ENCODE results near the gene SPINT2. TPM values are rescaled to one million over a fixed set of nuclear protein-coding genes. Genes with fewer than 3 reads are reported as not detected.

The SPINT2 gene
- total RNA-seq, 2 donors from 2014 or later = 415 to 487 TPM

GRCh38 chr19:38266981-38267597 lies 2.7 kb downstream of the SPINT2 start:
- Mint-ChIP-seq H3K9me3 (no peaks in the 10 kb centered on the region), H3K27ac (peak overlapping the region; percentile 88), H3K36me3 (ENCODE audit: low read depth) (peaks cover 5% of the 10 kb centered on the region), H3K4me1 (peaks cover 71% of the 10 kb centered on the region), H3K4me3 (peak overlapping the region; percentile 99), H3K27me3 (ENCODE audit: insufficient read depth) (no peaks in the 10 kb centered on the region)
- TF ChIP-seq, protein P1, sequence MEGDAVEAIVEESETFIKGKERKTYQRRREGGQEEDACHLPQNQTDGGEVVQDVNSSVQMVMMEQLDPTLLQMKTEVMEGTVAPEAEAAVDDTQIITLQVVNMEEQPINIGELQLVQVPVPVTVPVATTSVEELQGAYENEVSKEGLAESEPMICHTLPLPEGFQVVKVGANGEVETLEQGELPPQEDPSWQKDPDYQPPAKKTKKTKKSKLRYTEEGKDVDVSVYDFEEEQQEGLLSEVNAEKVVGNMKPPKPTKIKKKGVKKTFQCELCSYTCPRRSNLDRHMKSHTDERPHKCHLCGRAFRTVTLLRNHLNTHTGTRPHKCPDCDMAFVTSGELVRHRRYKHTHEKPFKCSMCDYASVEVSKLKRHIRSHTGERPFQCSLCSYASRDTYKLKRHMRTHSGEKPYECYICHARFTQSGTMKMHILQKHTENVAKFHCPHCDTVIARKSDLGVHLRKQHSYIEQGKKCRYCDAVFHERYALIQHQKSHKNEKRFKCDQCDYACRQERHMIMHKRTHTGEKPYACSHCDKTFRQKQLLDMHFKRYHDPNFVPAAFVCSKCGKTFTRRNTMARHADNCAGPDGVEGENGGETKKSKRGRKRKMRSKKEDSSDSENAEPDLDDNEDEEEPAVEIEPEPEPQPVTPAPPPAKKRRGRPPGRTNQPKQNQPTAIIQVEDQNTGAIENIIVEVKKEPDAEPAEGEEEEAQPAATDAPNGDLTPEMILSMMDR (conservative IDR thresholded peaks at IDR 0.05) = no peak
- no peak overlapping the region for H3K27ac ChIP-seq (ENCODE audit: low read depth, low read length)
- no peaks in the 10 kb centered on the region for H3K9me3 ChIP-seq (ENCODE audit: control insufficient read depth, low read length)
- H3K36me3 ChIP-seq (ENCODE audit: control insufficient read depth, insufficient read depth, low read length) = no peaks in the 10 kb centered on the region
- H3K4me1 ChIP-seq (ENCODE audit: control insufficient read depth, insufficient read depth, low read length) = peaks cover 8% of the 10 kb centered on the region
- peak overlapping the region; percentile 98 for H3K4me3 ChIP-seq (ENCODE audit: low read length)
- WGBS, 2 experiments (ENCODE audit: insufficient coverage in 1 of 2, insufficient read length in 1 of 2) = 71 to 81% methylated on average over 12 of the region's 12 CpGs
- no peaks in the 10 kb centered on the region for H3K27me3 ChIP-seq (ENCODE audit: control insufficient read depth, insufficient read depth, low read length, poor library complexity, severe bottlenecking)
- peak overlapping the region; percentile 50 for H3K9ac ChIP-seq (ENCODE audit: extremely low read depth, low read length, poor library complexity, severe bottlenecking)
- DNase-seq = no peak

GRCh38 chr19:38267761-38268483 lies 3.5 kb downstream of the SPINT2 start:
- peaks cover 8% of the 10 kb centered on the region for H3K4me1 ChIP-seq (ENCODE audit: control insufficient read depth, insufficient read depth, low read length)
- H3K4me3 Mint-ChIP-seq = peak overlapping the region; percentile 99

DNA sequence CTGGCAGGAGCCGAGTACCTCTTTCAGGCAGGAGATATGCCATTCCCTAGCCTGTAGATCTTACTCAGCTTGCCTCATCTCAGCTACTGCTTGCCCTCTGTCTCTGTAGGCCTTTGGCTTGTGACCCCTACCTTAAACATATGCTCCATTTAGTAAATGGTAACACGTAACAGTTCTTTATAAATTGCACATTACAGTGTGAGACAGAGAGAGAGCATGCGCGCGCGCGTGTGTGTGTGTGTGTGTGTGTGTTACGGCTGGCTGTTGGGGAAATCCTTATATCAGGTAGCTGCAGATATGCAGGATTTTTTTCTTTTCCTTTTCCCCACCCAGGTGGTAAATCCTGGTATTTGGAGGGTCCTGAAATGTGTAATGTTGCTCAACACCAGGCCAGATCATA lies 4.2 kb downstream of the SPINT2 start:
- Mint-ChIP-seq H3K27ac (peak overlapping the region; percentile 88), H3K27me3 (ENCODE audit: insufficient read depth) (no peaks in the 10 kb centered on the region), H3K4me3 (no peak overlapping the region), H3K9me3 (no peaks in the 10 kb centered on the region), H3K36me3 (ENCODE audit: low read depth) (peaks cover 5% of the 10 kb centered on the region), H3K4me1 (peaks cover 75% of the 10 kb centered on the region)
- Histone ChIP-seq H3K4me1 (ENCODE audit: control insufficient read depth, insufficient read depth, low read length) (peaks cover 11% of the 10 kb centered on the region), H3K36me3 (ENCODE audit: control insufficient read depth, insufficient read depth, low read length) (peaks cover 3% of the 10 kb centered on the region), H3K9me3 (ENCODE audit: control insufficient read depth, low read length) (no peaks in the 10 kb centered on the region), H3K27me3 (ENCODE audit: control insufficient read depth, insufficient read depth, low read length, poor library complexity, severe bottlenecking) (no peaks in the 10 kb centered on the region), H3K27ac (ENCODE audit: low read depth, low read length) (no peak overlapping the region), H3K4me3 (ENCODE audit: low read length) (peak overlapping the region; percentile 98), H3K9ac (ENCODE audit: extremely low read depth, low read length, poor library complexity, severe bottlenecking) (no peak overlapping the region)
- no peak for DNase-seq
- TF ChIP-seq, protein P1 (conservative IDR thresholded peaks at IDR 0.05) = no peak
- WGBS, 2 experiments (ENCODE audit: insufficient coverage in 1 of 2, insufficient read length in 1 of 2) = 73 to 86% methylated on average over 1 to 7 of the region's 8 CpGs

More at GRCh38 chr19:38267761-38268483, 3.5 kb downstream of the SPINT2 start:
- DNase-seq = no peak
- Histone ChIP-seq H3K27ac (ENCODE audit: low read depth, low read length) (no peak overlapping the region), H3K9ac (ENCODE audit: extremely low read depth, low read length, poor library complexity, severe bottlenecking) (no peak overlapping the region), H3K9me3 (ENCODE audit: control insufficient read depth, low read length) (no peaks in the 10 kb centered on the region), H3K27me3 (ENCODE audit: control insufficient read depth, insufficient read depth, low read length, poor library complexity, severe bottlenecking) (no peaks in the 10 kb centered on the region), H3K36me3 (ENCODE audit: control insufficient read depth, insufficient read depth, low read length) (peaks cover 3% of the 10 kb centered on the region), H3K4me3 (ENCODE audit: low read length) (peak overlapping the region; percentile 98)
- Mint-ChIP-seq H3K27me3 (ENCODE audit: insufficient read depth) (no peaks in the 10 kb centered on the region), H3K36me3 (ENCODE audit: low read depth) (peaks cover 5% of the 10 kb centered on the region), H3K9me3 (no peaks in the 10 kb centered on the region), H3K4me1 (peaks cover 74% of the 10 kb centered on the region), H3K27ac (peak overlapping the region; percentile 88)
- TF ChIP-seq, protein P1 (conservative IDR thresholded peaks at IDR 0.05) = no peak
- 80 to 85% methylated on average over 8 to 12 of the region's 12 CpGs for WGBS, 2 experiments (ENCODE audit: insufficient coverage in 1 of 2, insufficient read length in 1 of 2)
